Fibroblast of the aortic adventitia (primary cell): Measurements from ENCODE around the gene RBMS3. TPM values are rescaled to one million over a fixed set of nuclear protein-coding genes. Genes with fewer than 3 reads are reported as not detected.
A peak's percentile ranks its signal among the peaks of the same experiment; 100 is the strongest.

Experiments
- DNase-seq: peaks from one replicate; pipeline ENCODE4 v3.0.0-alpha.2; 2010; ENCODE audit warnings: low read depth
- H3K4me3 ChIP-seq: 2 replicates; pipeline ENCODE4 v1.5.1; 2011; ENCODE audit warnings: low read depth, mild to moderate bottlenecking, control low read depth, low read length, moderate library complexity
- total RNA-seq: library from RNA; depleted of rRNA; stranded (reverse); fragments of >200 nt; gene quantifications from 2 replicates; pipeline ENCODE4 v1.2.3, GENCODE V29; 2012; ENCODE audit warnings: low replicate concordance
- TF ChIP-seq, protein P1 (sequence below): IDR thresholded peaks from 2 replicates; pipeline ENCODE4 v1.5.1; 2011; ENCODE audit warnings: mild to moderate bottlenecking, low read length, control low read depth, inconsistent platforms; ENCODE audit not compliant: insufficient read depth

RBMS3 gene
- total RNA-seq, 1 donor: 84.1 TPM

DNA sequence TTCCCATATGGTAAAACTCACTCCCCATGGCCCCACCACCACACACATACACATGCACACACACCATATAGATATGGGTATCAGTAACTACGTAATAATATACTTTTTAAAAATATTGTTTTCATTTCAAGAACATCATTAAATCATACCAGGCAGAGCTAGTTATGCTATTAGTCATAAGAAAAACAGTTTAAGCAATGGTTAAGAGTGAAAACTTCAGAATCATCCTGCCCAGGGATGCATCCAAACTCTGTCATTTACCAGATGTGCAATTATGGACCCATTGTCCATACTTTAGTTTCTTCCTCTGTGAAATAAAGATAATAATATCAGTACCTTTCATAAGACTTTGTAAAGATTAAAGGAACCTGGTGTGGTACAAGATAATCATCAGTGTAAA, 608.3 kb downstream of the RBMS3 start:
- TF ChIP-seq, protein P1, sequence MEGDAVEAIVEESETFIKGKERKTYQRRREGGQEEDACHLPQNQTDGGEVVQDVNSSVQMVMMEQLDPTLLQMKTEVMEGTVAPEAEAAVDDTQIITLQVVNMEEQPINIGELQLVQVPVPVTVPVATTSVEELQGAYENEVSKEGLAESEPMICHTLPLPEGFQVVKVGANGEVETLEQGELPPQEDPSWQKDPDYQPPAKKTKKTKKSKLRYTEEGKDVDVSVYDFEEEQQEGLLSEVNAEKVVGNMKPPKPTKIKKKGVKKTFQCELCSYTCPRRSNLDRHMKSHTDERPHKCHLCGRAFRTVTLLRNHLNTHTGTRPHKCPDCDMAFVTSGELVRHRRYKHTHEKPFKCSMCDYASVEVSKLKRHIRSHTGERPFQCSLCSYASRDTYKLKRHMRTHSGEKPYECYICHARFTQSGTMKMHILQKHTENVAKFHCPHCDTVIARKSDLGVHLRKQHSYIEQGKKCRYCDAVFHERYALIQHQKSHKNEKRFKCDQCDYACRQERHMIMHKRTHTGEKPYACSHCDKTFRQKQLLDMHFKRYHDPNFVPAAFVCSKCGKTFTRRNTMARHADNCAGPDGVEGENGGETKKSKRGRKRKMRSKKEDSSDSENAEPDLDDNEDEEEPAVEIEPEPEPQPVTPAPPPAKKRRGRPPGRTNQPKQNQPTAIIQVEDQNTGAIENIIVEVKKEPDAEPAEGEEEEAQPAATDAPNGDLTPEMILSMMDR: no peak
- no peak overlapping the region for H3K4me3 ChIP-seq
- DNase-seq: peak; percentile 44

DNA sequence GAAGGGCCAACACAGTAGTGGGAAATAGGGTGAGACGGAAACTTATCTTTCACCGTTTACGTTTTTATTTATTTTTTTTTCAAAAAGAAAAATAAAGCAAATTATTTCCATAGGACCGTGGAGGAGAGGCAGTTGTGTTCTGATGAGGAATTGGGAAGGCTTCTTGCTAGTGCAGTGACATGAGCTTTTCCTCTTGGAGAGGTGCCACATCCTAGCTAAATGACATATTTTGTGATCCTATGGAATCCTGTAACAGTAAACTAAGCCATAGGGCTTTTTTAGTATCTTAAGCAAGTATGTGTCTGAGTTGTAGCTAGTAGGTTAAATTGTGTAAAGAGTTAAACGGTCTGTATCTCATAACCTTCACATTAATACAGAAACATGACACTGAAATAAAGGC, 609.9 kb downstream of the RBMS3 start:
- no peak overlapping the region for H3K4me3 ChIP-seq
- no peak for DNase-seq
- TF ChIP-seq, protein P1: no peak

DNA sequence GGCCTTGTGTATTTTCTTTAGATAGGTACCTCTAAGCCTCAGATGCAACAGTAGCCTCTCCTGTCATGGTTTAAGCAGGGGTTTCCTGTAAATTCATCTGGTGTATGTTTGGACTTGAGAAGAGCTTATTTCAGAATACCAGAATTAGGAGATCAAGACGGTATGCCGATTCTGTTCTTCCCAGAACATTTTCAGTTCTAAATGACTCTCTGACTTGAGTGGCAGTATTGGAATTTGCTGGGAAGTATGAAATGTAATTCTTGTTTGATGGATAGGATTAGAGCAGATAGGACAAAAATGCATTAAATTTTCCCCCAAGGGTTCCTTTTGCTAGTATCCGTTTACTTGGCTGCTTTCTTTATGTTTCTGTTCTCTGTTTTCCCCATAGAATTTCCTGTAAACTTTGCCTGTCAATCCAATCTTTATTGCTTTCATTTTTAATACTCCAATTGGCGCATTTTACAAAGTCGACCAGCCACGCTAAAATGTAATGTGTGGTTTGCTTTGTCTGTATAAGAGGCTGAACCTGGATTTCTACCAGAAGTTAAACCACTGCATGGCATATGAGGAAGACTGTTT, 612.2 kb downstream of the RBMS3 start:
- H3K4me3 ChIP-seq: no peak overlapping the region
- DNase-seq: no peak
- TF ChIP-seq, protein P1: no peak

DNA sequence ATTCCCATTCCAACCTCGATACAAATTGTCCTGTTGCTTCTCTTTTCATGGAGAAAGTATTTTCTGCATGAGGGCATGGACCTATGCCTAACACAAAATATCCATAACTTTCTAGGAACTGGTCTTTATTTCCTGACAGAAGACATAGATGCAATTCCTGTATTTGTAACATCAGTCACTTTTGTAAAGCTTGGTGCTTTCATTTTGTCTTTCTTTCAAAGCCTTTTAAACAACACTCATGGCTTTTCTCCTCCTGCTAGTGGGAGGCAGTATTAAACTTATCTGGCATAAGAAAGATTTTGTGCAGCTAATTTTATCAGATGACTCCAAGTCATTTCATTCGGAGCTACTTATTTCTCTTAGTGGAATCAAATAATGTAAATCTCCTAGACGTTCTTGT, 616.0 kb downstream of the RBMS3 start:
- TF ChIP-seq, protein P1: no peak
- no peak for DNase-seq
- H3K4me3 ChIP-seq: no peak overlapping the region

DNA sequence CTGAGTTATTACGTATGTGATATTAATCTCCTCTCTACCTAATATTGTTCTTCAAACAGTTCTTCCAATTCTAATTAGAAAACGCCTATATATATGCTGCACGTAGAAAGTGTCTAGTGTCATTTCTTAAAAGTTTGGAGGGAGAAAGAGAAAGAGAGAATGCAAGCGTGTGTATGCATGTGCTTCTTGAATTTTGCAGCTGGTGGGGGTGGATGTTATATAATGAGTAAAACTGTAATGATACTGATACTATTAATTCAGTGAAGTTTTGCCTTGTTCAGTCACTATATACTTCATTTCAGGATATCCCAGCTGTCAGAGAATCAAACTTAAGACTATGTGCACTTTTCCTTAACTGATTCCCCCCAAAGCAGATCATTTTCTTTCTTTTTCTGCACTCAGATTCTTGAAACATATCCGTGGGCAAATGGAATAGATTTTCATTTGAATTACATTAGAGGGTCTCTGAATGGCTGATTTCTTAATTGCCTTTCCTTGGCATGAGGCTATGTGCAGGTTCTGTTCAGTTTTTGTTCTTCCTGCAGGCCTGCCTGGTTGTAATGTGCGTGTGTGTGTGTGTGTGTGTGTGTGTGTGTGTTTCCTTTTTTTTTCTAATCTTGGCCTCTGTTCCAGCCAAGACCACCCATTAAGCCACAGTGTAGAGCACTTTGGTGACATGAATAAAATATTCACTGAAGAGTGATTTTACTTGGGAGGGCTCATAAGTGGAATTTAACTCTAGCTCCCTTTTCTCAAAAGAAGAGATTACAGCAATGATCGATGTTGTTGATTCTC, 617.5 kb downstream of the RBMS3 start:
- no peak for DNase-seq
- no peak overlapping the region for H3K4me3 ChIP-seq
- TF ChIP-seq, protein P1: no peak

DNA sequence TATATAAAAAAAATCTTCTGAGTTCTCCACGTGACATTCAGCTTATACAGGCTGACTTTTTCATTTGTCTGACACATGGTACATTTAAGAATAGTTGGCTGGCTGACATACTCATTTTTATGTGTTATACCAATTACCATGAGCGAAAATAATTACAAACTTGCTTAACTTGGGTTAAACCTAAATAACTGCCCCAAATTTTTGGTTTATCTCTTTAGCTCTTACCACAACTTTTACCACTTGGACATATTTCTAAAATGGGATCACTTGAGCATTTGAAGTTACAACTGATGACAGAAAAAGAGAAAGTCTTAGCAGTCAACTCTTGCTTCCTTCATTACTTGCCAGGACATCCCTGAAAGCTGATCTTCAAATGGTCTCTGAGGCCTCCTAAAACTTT, 618.1 kb downstream of the RBMS3 start:
- no peak overlapping the region for H3K4me3 ChIP-seq
- DNase-seq: no peak
- TF ChIP-seq, protein P1: no peak

DNA sequence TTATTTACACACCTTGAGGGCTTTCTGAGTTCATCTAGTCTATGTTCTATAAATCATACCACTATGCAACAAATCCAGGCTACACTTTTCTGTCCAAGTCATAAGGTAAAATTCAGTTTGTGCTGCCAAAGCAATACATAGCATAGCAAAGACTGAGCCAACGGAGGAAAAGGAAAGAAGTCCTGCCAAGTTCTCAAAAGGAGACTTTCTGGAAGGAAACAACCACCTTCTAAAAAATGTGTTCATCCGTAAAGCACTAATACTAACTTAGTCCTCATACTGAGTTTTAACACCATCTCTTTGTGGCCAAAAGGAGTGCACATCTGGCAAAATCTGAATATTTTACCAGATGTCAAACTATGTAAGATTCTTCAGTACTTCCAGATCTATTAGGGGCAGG, 620.2 kb downstream of the RBMS3 start:
- DNase-seq: peak; percentile 48
- TF ChIP-seq, protein P1: no peak

More for the DNA sequence above, 620.2 kb downstream of the RBMS3 start:
- H3K4me3 ChIP-seq: no peak overlapping the region
